NCI-H524 (cell line): Measurements from ENCODE around the gene CLCN6.
A peak's percentile ranks its signal among the peaks of the same experiment; 100 is the strongest.
"Not testable (repeated sequence)": the region's sequence is repeated elsewhere in the genome, so short reads cannot be mapped to it uniquely, and the experiment has no call there.

ENCODE experiments used
- DNase-seq, 2 experiments: peaks; one replicate each; lab custom pipeline; 2025; lab: John Stamatoyannopoulos, UW

The CLCN6 gene

DNA sequence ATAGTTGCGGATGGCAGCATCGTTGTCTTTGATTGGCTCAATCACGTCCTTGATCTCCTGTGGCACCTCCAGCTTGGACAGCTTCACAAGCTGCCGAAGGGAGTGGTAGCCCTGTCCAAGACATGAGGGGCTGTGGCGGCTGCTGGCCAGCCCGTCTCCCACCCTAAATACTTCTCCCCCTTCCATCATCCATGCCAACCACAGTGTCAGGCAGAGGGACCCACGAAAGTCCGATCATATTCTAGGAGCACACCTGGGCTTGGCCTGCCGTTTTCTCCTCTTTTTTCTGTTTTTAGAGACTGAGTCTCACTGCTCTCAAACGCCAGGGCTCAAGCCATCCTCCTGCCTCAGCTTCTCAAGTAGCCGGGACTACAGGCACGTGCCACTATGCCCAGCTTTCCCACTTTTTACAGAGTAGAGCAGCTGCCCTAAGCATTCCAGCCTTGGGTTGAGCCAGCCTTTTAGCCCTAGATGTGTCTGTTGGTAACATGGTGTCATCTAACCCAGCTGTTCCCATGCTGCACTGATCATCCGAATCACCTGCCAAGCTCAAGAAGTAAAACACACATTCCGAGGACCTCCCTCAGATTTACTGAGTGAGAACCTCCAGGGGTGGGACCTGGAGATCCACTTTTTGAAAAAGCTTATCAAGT, 10.6 kb upstream of the CLCN6 start:
- DNase-seq = no peak

GRCh38 chr1:11796036-11796828, 9.8 kb upstream of the CLCN6 start:
- no peak for DNase-seq

DNA sequence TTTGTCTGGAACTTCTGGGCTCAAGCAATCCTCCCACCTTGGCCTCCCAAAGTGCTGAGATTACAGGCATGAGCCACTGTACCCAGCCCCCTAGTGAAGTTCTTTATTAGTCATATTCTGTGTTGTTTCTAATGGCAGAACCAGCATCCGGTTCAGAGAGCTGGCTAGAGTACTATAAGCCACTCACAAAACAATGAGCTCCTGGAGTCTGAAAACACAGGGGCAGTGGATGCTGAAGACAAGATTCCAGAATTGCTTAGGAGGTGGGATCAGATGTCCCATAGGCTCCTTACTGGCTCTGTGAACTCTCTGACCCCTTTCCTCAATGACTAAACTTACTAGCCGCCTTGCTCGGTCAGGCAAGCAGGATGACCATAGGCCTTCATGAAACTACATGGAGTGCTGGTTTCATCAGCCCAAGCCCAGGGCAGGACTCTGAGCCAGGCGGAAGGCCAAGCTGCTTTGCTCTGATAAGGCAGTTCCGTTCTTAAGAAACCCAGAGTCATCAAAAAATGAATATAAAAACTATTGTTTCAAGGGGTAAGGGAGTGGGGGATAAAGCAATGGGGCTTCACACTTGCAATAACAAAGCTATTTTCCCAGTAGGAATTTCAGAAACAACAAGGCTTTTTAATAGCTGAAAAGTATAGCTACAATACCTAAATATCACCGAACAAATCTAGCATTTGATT, 8.3 kb upstream of the CLCN6 start:
- no peak for DNase-seq

DNA sequence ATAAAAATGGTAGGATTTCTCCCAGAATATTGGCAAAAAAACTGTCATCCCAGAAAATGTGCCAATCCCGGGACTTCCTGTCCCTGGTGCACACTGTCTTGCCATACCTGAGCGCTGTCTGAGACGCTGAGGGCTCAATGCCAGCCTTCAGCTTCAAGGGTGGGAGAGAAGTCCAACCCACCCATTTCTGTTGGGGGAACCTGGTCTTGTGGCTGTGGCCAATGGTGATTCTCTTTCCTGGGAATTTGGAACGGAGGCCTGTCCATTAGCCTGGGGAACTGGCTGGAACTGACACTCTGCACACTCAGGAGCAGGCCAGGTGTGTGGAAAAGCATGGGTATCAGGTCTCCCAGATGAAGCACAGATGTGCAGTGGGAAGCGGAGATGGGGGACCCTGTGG, 6.9 kb upstream of the CLCN6 start:
- no peak for DNase-seq

- no peak for DNase-seq
Observed at GRCh38 chr1:11799896-11800295, 6.1 kb upstream of the CLCN6 start.

DNA sequence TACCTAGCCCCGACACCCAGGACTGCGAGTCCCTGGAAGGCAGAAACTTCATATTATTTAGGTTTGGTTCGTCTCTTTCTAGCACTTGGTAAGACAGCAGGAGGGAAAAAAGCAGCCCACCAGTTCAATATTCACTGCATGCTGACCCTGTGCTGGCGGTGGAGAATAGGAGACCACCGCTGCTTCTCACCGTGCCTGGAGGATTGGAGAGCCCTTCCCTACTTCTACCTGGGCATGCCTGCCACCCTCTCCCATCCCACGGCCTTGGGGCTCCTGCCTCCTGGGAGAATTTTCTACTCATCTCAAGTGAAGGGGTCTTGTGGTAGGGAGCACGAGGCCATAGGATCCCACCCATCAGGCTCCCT, 5.6 kb upstream of the CLCN6 start:
- DNase-seq = no peak

DNA sequence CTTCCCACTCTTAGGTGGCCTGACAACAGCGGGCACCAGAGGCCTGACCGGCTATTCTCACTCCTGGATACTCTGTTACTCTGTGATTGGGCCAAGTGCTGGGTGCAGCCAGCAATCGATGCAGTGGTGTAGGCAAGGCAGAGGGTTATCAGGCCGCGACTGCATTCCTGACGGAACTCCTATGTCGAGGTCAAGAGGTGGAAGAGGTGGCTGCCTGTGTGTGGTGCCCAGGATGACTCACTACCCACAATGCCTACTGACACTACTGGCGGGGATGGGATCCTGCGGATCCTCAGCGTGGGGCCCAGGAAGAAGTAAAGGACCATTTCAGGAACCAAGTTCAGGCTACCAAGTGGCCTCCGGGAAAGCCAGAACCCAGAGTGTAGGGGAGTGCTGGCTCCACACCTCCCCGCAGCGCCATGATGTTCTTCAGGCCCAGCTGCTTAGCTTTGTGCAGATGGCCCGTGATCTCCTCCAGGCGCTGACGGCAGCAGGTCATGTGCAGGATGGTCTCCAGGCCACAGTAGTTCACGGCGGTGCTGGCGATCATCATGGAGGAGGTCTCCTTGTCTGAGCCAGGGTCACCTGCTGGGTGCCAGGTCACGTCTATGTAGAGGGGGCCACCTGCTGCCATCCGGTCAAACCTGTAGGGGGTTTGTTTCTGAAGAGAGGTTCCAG, 5.1 kb upstream of the CLCN6 start:
- no peak for DNase-seq

DNA sequence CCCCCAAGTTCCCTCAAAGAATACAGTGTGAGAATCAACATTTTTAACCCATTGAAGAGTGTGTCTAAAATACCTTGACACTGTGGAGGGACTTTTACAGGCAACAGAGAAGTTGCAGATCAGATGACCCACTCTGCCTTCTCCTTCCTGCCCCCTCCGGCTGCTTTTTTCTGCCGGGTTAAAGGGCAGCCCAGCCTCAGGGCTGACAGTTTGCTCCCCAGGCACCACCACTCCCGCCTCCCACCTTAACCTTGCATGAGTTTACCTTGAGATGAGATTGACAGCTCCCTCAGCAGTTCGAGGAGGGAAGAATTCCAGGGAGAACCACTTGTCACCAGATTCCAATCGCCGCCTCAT, 3.4 kb upstream of the CLCN6 start:
- no peak for DNase-seq

DNA sequence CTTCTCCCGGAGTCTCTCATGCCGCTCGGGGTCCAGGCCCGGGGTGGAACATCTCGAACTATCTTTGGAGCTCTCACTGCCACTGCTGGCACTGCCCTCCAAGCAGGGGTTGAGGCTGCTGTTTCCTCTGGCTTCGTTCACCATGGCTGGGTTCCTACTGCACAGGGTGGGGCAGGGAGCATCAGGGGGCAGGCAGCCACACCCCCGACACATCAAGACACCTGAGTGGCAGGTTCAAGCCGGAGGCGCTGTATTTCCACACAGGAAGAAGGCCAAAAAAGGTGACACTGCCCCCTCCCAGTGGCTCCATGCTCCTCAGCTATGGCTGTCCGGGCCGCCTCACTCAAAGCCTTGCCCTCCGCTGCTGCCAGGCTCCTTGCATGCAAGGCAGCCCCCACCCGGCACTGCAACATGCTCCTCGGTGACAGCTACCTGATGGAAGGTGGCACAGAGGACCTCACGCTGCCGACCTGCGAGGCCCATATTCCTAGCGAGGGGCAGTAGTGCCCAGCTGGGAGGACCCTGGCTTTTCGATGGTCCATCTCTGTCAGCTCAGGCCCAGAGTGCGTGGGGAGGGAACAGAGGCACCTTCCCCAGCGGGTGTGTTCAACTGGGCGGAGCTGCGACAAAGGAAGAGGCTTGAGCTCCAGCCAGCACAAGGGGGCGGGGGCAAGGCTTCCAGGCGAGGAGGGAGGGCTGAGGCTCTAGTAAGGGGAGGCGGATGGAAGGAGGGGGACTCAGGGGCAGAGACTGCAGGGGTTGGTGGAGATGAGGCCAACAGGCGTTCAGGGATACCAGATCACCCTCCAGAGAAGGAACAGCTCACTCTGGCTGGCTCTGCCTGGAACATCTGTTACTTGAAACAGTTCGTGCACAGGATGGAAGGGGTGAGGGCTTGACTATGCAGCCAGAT, 2.8 kb upstream of the CLCN6 start:
- peak; percentile 85 to 93 for DNase-seq

GRCh38 chr1:11803924-11804665, 1.9 kb upstream of the CLCN6 start:
- DNase-seq = not testable (repeated sequence)

DNA sequence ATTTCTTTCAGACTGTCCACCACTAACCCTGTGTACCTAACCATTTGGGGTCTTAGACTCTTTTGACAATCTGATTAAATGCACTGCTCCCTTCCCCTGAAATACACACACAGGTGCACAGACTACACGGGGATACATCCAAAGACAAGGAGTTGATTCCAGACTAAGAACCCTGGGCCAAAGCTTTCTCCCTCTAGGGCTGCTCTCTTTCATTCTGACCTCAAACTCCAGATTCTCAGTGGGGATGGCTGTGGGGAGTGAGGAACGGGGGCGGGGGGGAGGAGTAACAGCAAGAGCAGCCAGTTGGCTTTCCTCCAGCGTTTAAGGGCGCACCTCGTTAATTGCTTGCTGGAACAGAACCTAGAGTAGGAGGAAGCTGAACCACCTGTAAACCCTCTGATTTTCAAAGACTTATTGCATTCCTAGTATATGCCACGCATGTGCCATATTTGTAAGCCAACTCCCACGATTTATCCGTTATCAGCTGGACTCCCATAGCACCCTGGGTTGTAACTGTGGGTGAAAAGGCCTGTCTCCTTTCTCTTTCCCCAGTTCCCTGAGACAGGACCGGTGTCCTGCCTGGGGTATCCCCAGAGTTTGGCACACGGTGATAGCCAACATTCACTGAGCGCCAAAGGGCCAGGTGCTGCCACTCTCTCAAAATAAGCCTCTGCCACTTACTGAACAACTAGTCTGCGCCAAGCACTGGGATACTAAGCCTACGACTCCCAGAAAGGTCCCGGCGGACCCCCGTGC, 1.1 kb upstream of the CLCN6 start:
- DNase-seq = peak in 1 of 2 experiments; percentile 21

DNA sequence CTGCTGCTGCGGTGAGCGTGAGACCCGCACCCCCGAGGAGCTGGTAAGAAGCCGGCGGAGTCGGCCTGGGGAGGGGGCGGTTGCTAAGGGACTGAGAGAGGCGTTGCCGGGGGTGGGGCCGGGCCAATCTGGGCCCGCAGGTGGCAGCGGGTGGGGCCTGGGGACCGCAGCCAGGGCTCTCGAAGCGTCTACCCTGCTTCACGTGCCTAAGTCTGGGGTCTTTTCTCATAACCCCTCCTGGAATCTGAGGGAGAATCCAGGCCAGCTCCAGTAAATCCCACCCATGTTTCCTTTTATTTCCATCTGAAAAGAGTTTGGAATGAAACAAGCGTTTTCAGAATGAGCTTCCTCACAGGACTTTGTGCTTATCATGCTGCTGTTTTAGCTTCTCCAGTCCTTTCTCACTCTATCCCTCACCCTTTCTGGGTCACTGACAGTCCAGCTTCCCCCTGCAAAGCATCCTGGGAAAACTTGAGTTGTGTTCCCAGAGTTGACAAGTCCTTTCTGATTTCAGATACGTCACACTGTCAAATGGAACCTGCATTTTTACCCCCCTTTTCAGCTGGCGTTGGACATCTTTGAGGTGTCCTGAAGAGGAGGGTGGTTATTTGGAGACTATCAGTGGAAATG, 431 bp downstream of the CLCN6 start:
- DNase-seq = no peak

DNA sequence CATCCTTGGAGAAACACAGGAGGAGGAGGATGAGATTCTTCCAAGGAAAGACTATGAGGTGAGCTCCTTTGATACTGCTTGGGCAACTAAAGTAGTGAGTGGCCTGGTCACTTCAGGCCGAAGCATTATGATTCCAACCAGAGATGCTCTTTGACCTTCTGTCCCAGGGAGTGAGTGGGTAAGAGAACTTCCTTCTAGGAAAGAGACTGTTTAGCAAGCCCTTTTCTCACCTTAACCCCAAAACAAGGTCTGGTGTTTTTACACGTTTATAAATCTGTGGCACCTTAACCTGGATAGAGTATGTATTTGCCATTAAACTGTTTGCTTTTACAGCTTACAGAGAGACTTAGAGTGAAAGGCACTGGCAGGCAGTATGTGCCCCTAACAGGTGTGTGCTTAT, 1.1 kb downstream of the CLCN6 start:
- no peak for DNase-seq

DNA sequence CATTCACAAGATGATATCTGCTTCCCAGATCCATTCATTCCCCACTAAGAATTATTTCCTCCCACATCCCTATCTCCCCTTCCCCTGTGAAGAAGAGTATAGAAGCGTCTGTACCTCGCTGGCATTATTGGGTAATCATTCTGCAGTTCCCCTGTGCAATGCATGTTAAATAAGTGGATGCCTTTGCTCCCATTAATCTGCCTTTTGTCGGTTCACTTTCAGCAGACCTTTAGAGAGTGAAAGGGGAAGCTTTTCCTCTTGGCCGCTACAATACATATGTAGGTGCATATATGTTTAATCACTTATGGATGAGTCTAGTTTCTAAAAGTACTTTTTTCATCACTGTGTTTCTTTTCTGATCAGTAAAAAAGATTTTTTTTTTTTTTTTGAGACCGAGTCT, 7.0 kb downstream of the CLCN6 start:
- DNase-seq = no peak

DNA sequence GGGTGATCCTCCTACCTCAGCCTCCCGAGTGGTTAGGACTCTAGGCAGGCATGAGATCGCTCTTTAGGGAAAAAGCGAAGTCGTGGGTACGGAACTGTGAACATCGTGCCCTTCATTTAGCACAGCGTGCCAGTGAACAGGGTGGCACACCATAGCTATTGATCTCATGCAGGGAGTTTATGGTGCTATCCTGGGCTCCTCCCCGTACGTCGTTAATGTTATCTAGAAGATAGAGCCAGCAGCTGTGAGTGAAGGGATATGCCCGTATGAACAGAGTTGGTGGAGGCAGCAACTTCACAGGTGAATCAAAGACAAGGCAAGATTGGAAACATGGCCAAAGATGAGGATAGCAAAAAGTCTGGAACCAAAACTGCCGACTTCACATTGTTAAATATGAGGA, 11.2 kb downstream of the CLCN6 start:
- no peak for DNase-seq

DNA sequence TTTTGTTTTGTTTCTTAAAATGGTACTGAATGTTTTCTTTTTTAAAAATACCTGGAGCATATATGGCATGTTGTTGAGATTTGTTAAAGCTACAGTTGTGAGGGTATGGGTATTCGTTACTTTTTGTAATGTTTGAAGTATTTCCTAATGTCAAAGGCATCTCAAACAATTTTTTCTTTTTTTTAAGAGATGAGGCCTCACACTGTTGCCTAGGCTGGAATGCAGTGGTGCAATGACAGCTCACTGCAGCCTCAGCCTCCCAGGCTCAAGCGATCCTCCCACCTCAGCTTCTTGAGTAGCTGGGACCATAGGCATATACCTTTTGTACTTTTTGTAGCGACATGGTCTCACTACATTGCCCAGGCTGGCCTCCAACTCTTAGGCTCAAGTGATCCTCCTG, 16.1 kb downstream of the CLCN6 start:
- DNase-seq = no peak

GRCh38 chr1:11823366-11824137, 17.6 kb downstream of the CLCN6 start:
- DNase-seq = no peak

DNA sequence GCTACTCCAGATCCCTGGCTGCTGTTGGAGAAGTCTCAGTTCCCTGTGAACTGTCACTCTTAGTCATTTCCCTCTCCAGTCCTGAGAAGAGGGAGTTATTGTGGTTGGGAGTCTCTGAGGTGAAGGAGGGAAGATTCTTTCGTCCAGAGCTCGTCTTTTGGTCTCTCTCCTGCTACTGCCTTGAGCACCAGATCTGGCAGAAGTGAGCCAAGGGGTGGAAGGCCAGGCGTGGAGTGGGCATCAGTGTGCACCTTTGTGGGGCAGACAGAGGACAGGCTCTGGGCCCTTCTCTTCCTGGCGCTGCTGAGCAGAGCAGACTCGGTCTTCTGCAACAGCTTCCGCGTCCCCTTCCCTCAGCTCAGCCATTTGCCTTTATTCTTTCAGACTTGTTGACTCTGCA, 19.1 kb downstream of the CLCN6 start:
- no peak for DNase-seq

DNA sequence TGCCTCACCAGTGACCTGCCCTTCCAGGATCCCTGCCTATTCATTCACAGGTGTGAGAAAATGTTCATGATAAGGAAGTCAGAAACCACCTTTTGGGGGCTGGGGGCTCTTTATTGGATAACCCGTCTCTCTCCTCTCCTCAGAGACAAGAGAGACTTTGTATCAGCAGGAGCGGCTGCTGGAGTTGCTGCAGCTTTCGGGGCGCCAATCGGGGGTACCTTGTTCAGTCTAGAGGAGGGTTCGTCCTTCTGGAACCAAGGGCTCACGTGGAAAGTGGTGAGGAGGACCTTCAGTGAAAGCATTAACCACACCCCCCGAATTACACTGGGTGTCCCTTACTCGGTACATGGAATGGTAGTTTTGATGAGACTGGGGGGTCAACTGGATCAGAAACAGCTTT, 21.0 kb downstream of the CLCN6 start:
- DNase-seq = no peak
